GM19025 (cell line): ENCODE data around the gene PAX5.

Source experiments
- ATAC-seq: cut with Tn5 transposase; IDR thresholded peaks from one replicate; pipeline ENCODE4 v1.9.1; 2021; ENCODE audit warnings: mild to moderate bottlenecking, low read depth, moderate library complexity; ENCODE audit not compliant: unreplicated experiment

PAX5 gene

GRCh38 chr9:36906492-36906891 lies 127.6 kb downstream of the PAX5 start:
- no peak for ATAC-seq

GRCh38 chr9:36905101-36906066 lies 128.7 kb downstream of the PAX5 start:
- ATAC-seq, result no peak

- peak; percentile 62 for ATAC-seq
These were observed 130.3 kb downstream of the PAX5 start for GRCh38 chr9:36903541-36904435.

GRCh38 chr9:36902861-36903524 lies 131.1 kb downstream of the PAX5 start:
- peak; percentile 16 for ATAC-seq

GRCh38 chr9:36902080-36902716 lies 131.9 kb downstream of the PAX5 start:
- no peak for ATAC-seq

- no peak for ATAC-seq
These were observed 132.5 kb downstream of the PAX5 start for GRCh38 chr9:36901528-36901927.

GRCh38 chr9:36900856-36901220 lies 133.2 kb downstream of the PAX5 start:
- ATAC-seq, result no peak

- no peak for ATAC-seq
These were observed 133.8 kb downstream of the PAX5 start for GRCh38 chr9:36900136-36900855.

GRCh38 chr9:36899406-36899805 lies 134.7 kb downstream of the PAX5 start:
- no peak for ATAC-seq

- no peak for ATAC-seq
These were observed 135.5 kb downstream of the PAX5 start for GRCh38 chr9:36898431-36899020.

GRCh38 chr9:36897478-36897877 lies 136.6 kb downstream of the PAX5 start:
- ATAC-seq, result no peak

GRCh38 chr9:36897019-36897418 lies 137.0 kb downstream of the PAX5 start:
- ATAC-seq, result no peak

GRCh38 chr9:36896296-36896695 lies 137.8 kb downstream of the PAX5 start:
- ATAC-seq, result no peak

GRCh38 chr9:36895744-36896260 lies 138.3 kb downstream of the PAX5 start:
- no peak for ATAC-seq

- no peak for ATAC-seq
These were observed 139.3 kb downstream of the PAX5 start for GRCh38 chr9:36894695-36895310.

GRCh38 chr9:36893911-36894310 lies 140.2 kb downstream of the PAX5 start:
- ATAC-seq, result no peak

- no peak for ATAC-seq
These were observed 140.9 kb downstream of the PAX5 start for GRCh38 chr9:36893184-36893583.

GRCh38 chr9:36892279-36892678 lies 141.8 kb downstream of the PAX5 start:
- no peak for ATAC-seq
